ENCODE results near the gene MAPT. TPM values are rescaled to one million over a fixed set of nuclear protein-coding genes. Genes with fewer than 3 reads are reported as not detected.

The MAPT gene
- total RNA-seq, 8 experiments from 2014 or later = 1.7 to 159 (median 84.5) TPM

- 80 to 100% (median 88%) methylated on average over 1 of the region's 4 CpGs; no CpG with 5 or more reads in 7 of the 10 experiments for WGBS, 10 experiments
- ATAC-seq (replicated peaks in 6 of 8) = no peak
- in situ Hi-C loops (cut with MboI; ENCODE audit: low pct_unique_long_range_greater_than_20kb in 2 of 9, low sequenced_read_pairs in 9 of 9, unreplicated experiment in 9 of 9) = no loop called here
- H3K27ac ChIP-seq = no peak overlapping the region
- H3K4me3 ChIP-seq = no peak overlapping the region
- H3K4me1 ChIP-seq (replicated peaks in 1 of 2) = no peaks in the 10 kb centered on the region
These were observed 70.3 kb downstream of the MAPT start for GRCh38 chr17:45964634-45965033.

GRCh38 chr17:45965812-45966211 is 71.5 kb downstream of the MAPT start:
- 50 to 100% (median 50%) methylated on average over 1 to 3 of the region's 4 CpGs; no CpG with 5 or more reads in 7 of the 10 experiments for WGBS, 10 experiments
- H3K27ac ChIP-seq = no peak overlapping the region

GRCh38 chr17:45966606-45967280 is 72.4 kb downstream of the MAPT start:
- no peaks in the 10 kb centered on the region for H3K4me1 ChIP-seq (replicated peaks in 1 of 2)
- no peak overlapping the region for H3K27ac ChIP-seq
- in situ Hi-C loops (cut with MboI; ENCODE audit: low pct_unique_long_range_greater_than_20kb in 2 of 9, low sequenced_read_pairs in 9 of 9, unreplicated experiment in 9 of 9) = no loop called here
- WGBS, 10 experiments = 4 to 71% (median 45%) methylated on average over 1 to 2 of the region's 2 CpGs; no CpG with 5 or more reads in 2 of the 10 experiments
- no peak overlapping the region for H3K4me3 ChIP-seq
- ATAC-seq (replicated peaks in 6 of 8) = no peak

More at GRCh38 chr17:45965812-45966211, 71.5 kb downstream of the MAPT start:
- ATAC-seq (replicated peaks in 6 of 8) = no peak
- in situ Hi-C loops (cut with MboI; ENCODE audit: low pct_unique_long_range_greater_than_20kb in 2 of 9, low sequenced_read_pairs in 9 of 9, unreplicated experiment in 9 of 9) = no loop called here
- Histone ChIP-seq H3K4me1 (replicated peaks in 1 of 2) (no peaks in the 10 kb centered on the region), H3K4me3 (no peak overlapping the region)

- 36 to 100% (median 81%) methylated on average over 1 to 3 of the region's 5 CpGs; no CpG with 5 or more reads in 4 of the 10 experiments for WGBS, 10 experiments
- Histone ChIP-seq H3K4me1 (replicated peaks in 1 of 2) (no peaks in the 10 kb centered on the region), H3K4me3 (no peak overlapping the region), H3K27ac (no peak overlapping the region)
- in situ Hi-C loops (cut with MboI; ENCODE audit: low pct_unique_long_range_greater_than_20kb in 2 of 9, low sequenced_read_pairs in 9 of 9, unreplicated experiment in 9 of 9) = no loop called here
- ATAC-seq (replicated peaks in 6 of 8) = no peak
These were observed 73.0 kb downstream of the MAPT start for GRCh38 chr17:45967378-45967777.

- in situ Hi-C loops (cut with MboI; ENCODE audit: low pct_unique_long_range_greater_than_20kb in 2 of 9, low sequenced_read_pairs in 9 of 9, unreplicated experiment in 9 of 9) = no loop called here
- Histone ChIP-seq H3K4me1 (replicated peaks in 1 of 2) (no peaks in the 10 kb centered on the region), H3K27ac (no peak overlapping the region), H3K4me3 (no peak overlapping the region)
- no peak for ATAC-seq (replicated peaks in 6 of 8)
- 0 to 93% (median 10%) methylated on average over 1 to 2 of the region's 2 CpGs; no CpG with 5 or more reads in 4 of the 10 experiments for WGBS, 10 experiments
These were observed 74.4 kb downstream of the MAPT start for GRCh38 chr17:45968732-45969131.

DNA sequence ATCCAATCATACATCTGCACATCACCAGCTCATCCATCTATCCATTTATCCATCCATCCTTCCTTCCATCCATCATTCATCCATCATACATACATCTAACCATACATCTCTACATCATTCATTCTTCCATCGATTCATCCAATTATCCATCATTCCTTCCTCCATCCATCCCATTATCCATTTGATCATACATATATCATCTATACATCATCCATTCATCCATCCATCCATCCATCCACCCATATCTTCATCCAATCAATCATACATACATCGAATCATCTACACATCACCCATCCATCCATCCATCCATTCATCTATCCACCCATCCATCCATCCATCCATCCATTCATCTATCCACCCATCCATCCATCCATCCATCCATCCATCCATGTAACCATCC is 75.4 kb downstream of the MAPT start:
- H3K27ac ChIP-seq = no peak overlapping the region
- H3K4me3 ChIP-seq = no peak overlapping the region
- in situ Hi-C loops (cut with MboI; ENCODE audit: low pct_unique_long_range_greater_than_20kb in 2 of 9, low sequenced_read_pairs in 9 of 9, unreplicated experiment in 9 of 9) = no loop called here
- WGBS, 10 experiments = 15 to 90% (median 63%) methylated on average over 2 of the region's 2 CpGs; no CpG with 5 or more reads in 1 of the 10 experiments
- no peaks in the 10 kb centered on the region for H3K4me1 ChIP-seq (replicated peaks in 1 of 2)
- no peak for ATAC-seq (replicated peaks in 6 of 8)

DNA sequence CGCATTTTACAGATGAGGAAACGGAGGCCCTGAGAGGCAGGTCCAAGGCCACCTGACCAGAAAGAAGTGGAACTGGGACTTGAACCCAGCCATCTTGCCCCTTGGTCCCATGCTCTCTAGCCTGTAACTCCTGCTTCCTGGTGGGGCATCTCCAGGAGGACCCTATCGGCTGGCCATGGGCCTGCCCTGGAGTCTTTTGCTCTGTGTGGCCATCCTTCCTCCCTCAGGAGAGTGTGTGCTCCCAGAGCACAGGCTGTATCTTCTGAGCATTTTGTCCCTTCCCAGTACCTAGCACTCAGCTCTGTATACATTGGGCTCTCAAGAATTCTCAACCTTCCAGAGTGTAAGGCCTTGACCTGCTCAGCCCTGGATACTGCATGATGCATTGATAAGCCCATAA is 76.3 kb downstream of the MAPT start:
- Histone ChIP-seq H3K4me1 (replicated peaks in 1 of 2) (no peaks in the 10 kb centered on the region), H3K4me3 (no peak overlapping the region), H3K27ac (no peak overlapping the region)
- WGBS, 10 experiments = 55 to 100% (median 96%) methylated on average over 1 to 3 of the region's 3 CpGs; no CpG with 5 or more reads in 5 of the 10 experiments
- no peak for ATAC-seq (replicated peaks in 6 of 8)
- in situ Hi-C loops (cut with MboI; ENCODE audit: low pct_unique_long_range_greater_than_20kb in 2 of 9, low sequenced_read_pairs in 9 of 9, unreplicated experiment in 9 of 9) = no loop called here

GRCh38 chr17:45971698-45972141 is 77.4 kb downstream of the MAPT start:
- Histone ChIP-seq H3K4me3 (no peak overlapping the region), H3K4me1 (replicated peaks in 1 of 2) (no peaks in the 10 kb centered on the region)
- WGBS, 10 experiments = 38 to 92% (median 69%) methylated on average over 2 to 5 of the region's 14 CpGs; no CpG with 5 or more reads in 5 of the 10 experiments

GRCh38 chr17:45972531-45972930 is 78.2 kb downstream of the MAPT start:
- no peaks in the 10 kb centered on the region for H3K4me1 ChIP-seq (replicated peaks in 1 of 2)
- H3K4me3 ChIP-seq = no peak overlapping the region
- no peak overlapping the region for H3K27ac ChIP-seq
- WGBS, 10 experiments = 0 to 90% (median 58%) methylated on average over 1 to 3 of the region's 3 CpGs; no CpG with 5 or more reads in 4 of the 10 experiments
- ATAC-seq (replicated peaks in 6 of 8) = no peak
- in situ Hi-C loops (cut with MboI; ENCODE audit: low pct_unique_long_range_greater_than_20kb in 2 of 9, low sequenced_read_pairs in 9 of 9, unreplicated experiment in 9 of 9) = no loop called here

More at GRCh38 chr17:45971698-45972141, 77.4 kb downstream of the MAPT start:
- in situ Hi-C loops (cut with MboI; ENCODE audit: low pct_unique_long_range_greater_than_20kb in 2 of 9, low sequenced_read_pairs in 9 of 9, unreplicated experiment in 9 of 9) = no loop called here
- no peak overlapping the region for H3K27ac ChIP-seq
- ATAC-seq (replicated peaks in 6 of 8) = no peak

DNA sequence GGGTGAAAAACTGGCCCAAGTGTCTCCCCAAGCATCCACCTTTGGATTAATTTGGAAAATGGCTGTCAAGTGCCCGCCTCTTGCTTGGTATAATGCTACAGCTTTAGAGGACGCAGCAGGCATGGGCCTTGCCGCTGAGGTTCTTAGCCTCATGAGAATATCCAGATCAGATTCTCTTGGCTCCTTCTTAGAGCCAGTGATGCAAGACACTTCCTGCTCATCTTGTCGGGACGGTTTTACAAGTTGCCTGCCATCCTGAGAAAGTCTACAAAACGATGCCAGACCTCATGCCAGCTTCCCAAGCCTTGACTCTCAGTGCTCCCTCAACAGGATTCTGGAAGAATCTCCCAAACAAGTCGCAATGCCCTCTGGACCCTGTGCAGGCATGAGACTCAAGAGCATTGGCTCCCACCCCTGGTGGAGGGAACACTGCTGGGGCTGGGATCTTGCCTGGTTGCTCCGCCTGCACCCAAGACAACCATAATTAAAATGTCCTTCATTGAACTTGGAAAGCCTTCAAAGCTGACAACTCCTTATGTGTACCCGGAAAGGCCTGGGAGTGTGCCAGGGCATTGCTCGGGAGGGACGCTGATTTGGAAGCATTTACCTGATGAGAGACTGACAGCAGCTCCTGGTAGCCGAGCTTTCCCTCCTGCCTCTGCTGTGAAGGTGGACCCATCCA is 78.9 kb downstream of the MAPT start:
- in situ Hi-C loops (cut with MboI; ENCODE audit: low pct_unique_long_range_greater_than_20kb in 2 of 9, low sequenced_read_pairs in 9 of 9, unreplicated experiment in 9 of 9) = no loop called here
- 13 to 100% (median 84%) methylated on average over 2 to 9 of the region's 12 CpGs; no CpG with 5 or more reads in 1 of the 10 experiments for WGBS, 10 experiments
- Histone ChIP-seq H3K4me1 (replicated peaks in 1 of 2) (no peaks in the 10 kb centered on the region), H3K27ac (no peak overlapping the region), H3K4me3 (no peak overlapping the region)
- no peak for ATAC-seq (replicated peaks in 6 of 8)

DNA sequence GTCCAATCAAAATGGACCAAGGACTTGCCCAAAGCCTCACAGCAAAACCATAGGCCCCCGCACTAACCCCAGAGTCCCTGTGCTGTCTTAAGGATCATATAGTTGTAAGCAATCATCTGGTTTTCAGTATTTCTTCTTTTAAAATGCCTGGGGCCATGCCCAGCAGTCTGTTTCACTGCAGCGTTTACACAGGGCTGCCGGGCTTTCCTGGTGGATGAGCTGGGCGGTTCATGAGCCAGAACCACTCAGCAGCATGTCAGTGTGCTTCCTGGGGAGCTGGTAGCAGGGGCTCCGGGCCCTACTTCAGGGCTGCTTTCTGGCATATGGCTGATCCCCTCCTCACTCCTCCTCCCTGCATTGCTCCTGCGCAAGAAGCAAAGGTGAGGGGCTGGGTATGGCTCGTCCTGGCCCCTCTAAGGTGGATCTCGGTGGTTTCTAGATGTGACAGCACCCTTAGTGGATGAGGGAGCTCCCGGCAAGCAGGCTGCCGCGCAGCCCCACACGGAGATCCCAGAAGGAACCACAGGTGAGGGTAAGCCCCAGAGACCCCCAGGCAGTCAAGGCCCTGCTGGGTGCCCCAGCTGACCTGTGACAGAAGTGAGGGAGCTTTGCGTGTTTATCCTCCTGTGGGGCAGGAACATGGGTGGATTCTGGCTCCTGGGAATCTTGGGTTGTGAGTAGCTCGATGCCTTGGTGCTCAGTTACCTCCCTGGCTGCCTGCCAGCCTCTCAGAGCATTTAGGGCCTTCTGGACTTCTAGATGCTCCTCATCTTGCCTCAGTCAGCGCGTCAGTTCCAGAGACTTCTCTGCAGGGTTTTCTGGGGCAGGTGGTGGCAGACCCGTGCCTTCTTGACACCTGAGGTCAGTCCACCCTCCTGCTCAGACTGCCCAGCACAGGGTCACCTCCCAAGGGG is 79.8 kb downstream of the MAPT start:
- no peak for ATAC-seq (replicated peaks in 6 of 8)
- 50 to 100% (median 76%) methylated on average over 1 to 3 of the region's 17 CpGs; no CpG with 5 or more reads in 2 of the 10 experiments for WGBS, 10 experiments
- in situ Hi-C loops (cut with MboI; ENCODE audit: low pct_unique_long_range_greater_than_20kb in 2 of 9, low sequenced_read_pairs in 9 of 9, unreplicated experiment in 9 of 9) = no loop called here
- Histone ChIP-seq H3K4me1 (replicated peaks in 1 of 2) (peaks cover 0 to 4% of the 10 kb centered on the region in 2 donors), H3K27ac (no peak overlapping the region), H3K4me3 (no peak overlapping the region)

DNA sequence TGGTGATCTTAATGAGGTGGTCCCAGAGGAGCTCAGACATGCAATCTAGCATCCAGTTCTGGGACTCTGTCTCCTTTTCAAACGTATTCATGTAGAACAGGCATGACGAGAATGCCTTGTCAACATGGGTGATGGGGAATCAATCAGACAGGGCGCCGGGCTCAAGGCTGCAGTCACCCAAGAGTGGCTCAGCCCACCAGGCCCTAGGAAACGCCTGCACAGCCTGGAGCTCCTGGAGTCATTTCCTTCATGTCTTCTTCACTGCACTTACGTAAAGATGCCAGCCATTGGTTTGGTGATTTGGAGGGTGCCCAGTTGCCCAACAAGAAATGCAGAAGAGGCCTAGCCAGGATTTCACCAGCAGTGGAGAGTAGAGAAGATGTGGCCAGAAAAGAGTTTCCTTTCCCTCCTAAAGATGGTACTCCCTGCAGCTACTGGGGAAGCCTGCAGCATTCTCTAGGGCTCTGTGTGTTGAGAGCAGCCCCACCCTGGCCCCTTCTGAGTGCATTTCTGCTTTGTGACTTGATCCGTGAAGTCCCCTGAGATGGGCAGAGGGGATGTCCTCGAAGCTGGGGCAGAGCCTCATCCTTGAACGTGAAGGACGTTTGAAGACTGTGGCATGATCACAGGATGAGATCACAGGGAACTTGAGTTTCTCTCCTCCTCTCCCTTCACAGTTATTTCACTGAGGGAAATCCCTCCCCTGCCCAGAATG is 80.7 kb downstream of the MAPT start:
- in situ Hi-C loops (cut with MboI; ENCODE audit: low pct_unique_long_range_greater_than_20kb in 2 of 9, low sequenced_read_pairs in 9 of 9, unreplicated experiment in 9 of 9) = no loop called here
- no peak overlapping the region for H3K4me3 ChIP-seq
- 40 to 88% (median 72%) methylated on average over 1 to 7 of the region's 10 CpGs; no CpG with 5 or more reads in 2 of the 10 experiments for WGBS, 10 experiments
- no peak for ATAC-seq (replicated peaks in 6 of 8)
- peaks cover 0 to 10% of the 10 kb centered on the region in 2 donors for H3K4me1 ChIP-seq (replicated peaks in 1 of 2)
- H3K27ac ChIP-seq = no peak overlapping the region
